Forelimb muscle (tissue), 1 donor: ENCODE measurements around the gene C1orf35. TPM values are rescaled to one million over a fixed set of nuclear protein-coding genes. Genes with fewer than 3 reads are reported as not detected.

ENCODE experiments used
- DNase-seq: peaks from one replicate; pipeline ENCODE4 v3.0.0-alpha.2; 2013; ENCODE audit warnings: low read depth
- polyA plus RNA-seq: library from polyadenylated mRNA; unstranded; fragments of 120-200 nt; gene quantifications from one replicate; pipeline ENCODE4 v1.2.1, GENCODE V29; 2013; ENCODE audit not compliant: insufficient read length

C1orf35 gene
- polyA plus RNA-seq, 1 donor, result 11.8 TPM

- DNase-seq, result no peak
These were observed 8.0 kb downstream of the C1orf35 start for GRCh38 chr1:228095161-228095560.

- no peak for DNase-seq
These were observed 8.6 kb downstream of the C1orf35 start for GRCh38 chr1:228094432-228095016.

DNA sequence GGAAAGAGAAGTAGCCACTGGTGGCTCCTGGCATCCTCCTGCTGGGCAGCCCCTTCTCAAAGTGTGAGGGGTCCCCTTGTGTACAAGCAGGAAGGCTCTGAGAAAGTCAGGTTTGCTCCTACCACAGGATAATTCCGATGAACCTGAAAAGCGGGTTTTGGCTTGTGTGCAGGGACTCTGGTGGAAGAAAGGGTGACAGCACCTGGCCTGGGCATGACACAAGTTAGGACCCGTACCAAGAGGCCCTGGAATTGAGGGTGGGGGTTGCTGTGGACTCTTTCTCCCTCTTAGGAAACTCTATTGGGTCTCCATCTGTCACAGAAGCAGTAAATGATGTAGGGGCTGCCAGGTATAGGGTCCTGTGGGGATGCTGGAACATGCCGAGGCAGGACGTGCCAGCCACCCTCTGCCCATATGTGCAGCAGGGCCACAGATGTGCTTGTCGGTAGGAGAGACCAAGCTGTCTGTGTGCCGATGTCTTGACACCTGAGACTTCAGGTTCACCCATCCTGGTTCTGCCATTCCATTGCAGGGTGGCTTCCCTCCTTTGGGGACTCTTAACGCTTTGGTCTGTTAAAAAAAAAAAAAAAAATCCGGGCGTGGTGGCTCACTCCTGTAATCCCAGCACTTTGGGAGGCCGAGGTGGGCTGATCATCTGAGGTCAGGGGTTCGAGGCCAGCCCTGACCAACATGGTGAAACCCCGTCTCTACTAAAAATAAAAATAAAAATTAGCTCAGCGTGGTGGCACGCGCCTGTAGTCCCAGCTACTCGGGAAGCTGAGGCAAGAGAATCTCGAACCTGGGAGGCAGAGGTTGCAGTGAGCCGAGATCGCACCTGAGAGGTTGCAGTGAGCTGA is 9.8 kb downstream of the C1orf35 start:
- DNase-seq, result no peak

- DNase-seq, result no peak
These were observed 10.6 kb downstream of the C1orf35 start for GRCh38 chr1:228092342-228093049.

DNA sequence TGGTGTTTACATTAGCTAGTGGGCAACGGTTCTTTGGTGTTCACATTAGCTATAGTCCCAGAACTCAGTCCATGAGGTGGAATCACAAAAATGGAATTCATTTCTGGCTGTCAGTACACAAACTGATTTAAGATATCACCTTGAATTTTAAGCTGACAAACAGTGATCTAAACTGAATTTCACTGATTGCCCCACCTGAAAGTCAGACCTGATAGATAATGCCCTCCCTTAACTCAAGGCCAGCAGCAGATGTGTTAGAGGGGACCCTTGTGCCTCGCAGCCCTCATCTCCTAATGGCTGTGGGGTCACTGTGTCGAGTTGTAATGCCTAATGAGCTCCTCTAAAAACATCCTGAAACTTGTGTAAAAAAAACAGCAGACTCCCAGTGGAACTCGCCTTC is 12.0 kb downstream of the C1orf35 start:
- DNase-seq, result no peak

- no peak for DNase-seq
These were observed 12.5 kb downstream of the C1orf35 start for GRCh38 chr1:228090613-228091081.

DNA sequence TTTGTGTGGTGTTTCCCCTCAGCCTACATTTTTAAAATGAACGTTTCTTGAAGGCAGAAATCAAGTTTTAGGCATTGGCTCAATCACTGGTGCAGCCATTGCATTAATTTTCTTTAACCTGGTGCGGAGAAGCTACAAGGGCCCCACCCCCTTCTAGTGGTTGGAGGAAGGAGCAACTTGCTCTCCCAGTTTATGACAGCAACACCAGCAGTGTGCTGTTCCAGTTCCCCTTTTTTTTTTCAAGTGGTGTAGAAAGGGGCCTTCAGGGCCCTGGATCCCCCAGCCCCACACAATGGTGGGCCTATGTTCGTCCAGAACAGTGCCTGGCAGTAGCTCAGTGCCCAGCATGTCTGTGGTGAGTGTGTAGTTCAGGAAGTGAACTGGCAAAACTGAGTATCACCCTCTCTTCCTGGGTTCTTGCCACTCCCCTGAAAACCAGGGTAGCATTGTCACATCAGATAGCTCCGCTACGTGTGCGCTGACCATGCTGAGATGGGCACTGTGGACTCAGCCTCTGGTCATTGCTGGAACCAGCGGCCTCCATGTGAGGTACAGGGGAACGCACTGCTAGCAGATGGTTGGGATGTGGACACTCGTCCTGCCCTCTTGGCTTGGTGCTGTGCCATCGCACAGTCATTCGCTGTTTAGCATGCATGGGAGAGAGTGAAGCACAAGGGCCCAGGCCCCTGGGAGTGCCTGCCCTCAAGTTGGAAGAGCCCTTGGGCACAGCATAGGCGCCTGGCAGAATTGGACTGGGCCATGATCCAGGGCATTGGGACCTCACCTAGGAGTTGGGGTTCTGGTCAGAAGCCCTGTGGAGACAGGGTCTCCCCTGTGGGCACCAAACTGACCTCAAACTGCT is 13.4 kb downstream of the C1orf35 start:
- DNase-seq, result no peak

DNA sequence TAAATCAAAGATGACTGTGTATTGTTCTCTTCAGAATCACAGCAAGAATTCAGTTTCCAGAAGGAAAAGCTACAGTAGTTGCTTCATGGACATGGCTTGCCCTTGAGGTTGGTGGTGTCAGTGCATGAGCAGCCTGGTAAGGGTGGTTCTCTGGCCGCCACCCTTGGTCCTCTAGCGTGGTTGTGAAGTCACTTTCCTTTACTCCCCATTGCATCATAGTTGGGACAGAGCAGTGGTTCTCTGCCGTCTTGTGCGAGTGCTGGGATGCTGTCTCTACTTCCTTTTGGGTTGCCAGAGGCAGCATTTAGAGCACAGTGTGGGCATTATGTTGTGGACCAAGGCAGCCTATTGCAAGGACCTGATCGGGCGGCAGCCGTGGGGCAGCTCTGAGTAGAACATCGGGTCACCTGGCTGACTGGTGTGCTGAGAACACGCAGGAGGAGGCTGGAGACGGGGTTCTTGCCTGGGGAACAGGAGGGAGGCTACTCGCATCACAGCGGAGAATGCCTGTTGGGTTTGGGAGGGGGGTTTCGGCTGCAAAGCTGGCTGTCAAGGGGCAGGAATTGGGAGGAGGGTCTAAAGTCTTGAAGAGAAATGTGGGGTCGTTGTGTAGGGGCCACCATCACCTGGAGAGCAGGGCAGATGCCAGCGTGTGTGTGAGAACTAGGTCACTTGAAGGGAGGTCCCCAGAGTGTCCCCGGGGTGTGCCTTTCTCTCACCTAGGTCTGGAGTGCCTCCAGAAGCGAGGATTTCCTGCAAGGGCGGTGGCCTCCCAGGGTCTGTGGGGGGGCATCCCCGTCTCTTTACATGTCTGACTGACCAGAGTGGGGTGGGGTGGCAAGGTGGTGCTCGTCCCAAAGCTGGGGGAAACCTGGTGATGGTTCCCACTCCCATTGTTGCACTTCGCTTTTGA is 14.3 kb downstream of the C1orf35 start:
- DNase-seq, result no peak

DNA sequence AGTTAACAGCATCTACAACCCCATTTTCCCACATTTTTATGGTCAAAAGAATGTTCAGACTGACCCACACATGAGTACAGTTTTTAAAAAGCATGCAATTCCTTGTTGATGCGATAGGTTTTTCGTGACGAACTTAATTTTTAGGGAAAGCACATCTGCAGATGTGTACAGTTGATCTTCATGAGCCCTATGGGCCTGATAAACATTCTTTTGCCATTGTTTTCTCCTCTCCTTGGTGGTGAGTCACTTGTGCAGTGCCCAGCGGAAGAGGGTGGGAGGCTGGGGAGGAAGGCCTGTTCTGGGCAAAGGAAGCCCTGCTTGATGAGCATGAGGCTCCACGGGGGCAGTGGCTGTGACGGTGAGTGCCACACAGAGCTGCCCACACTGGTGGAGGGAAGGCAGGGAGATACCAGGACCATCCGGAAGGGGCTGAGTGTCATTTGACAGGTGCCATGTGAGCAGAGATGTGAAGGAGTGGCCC is 15.3 kb downstream of the C1orf35 start:
- no peak for DNase-seq

GRCh38 chr1:228085287-228085951 is 17.7 kb downstream of the C1orf35 start:
- no peak for DNase-seq

- DNase-seq, result no peak
These were observed 18.3 kb downstream of the C1orf35 start for GRCh38 chr1:228084797-228085196.

- no peak for DNase-seq
These were observed 18.8 kb downstream of the C1orf35 start for GRCh38 chr1:228084325-228084724.

DNA sequence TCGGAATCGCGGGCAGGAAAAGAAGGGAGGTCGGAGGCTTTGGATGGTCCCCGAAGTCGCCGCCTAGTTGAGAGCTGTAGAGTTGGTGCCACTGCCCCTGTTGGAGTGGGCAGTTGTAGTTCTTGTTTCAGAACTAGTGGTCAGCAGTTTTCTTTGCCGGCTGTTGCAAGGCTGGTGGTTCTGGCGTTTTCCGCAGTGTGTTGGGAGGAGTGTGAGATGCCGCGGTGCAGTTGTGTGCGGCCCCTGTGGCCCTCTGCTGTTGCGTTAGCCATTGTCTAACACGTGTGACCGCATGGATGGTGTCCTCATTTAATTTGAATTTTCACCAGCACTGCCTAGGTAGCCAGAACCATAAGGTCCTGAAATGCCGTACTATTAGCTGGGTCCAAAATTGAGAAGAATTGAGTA is 19.2 kb downstream of the C1orf35 start:
- no peak for DNase-seq

GRCh38 chr1:228082918-228083870 is 19.9 kb downstream of the C1orf35 start:
- DNase-seq, result no peak

- DNase-seq, result peak; percentile 90
These were observed 20.8 kb downstream of the C1orf35 start, which contains the start of gene ARF1 for GRCh38 chr1:228082214-228082917. Gene ARF1, plus strand, starts transcription at chr1:228082708. Its CDS starts 14,407 bp downstream, at chr1:228097115.

DNA sequence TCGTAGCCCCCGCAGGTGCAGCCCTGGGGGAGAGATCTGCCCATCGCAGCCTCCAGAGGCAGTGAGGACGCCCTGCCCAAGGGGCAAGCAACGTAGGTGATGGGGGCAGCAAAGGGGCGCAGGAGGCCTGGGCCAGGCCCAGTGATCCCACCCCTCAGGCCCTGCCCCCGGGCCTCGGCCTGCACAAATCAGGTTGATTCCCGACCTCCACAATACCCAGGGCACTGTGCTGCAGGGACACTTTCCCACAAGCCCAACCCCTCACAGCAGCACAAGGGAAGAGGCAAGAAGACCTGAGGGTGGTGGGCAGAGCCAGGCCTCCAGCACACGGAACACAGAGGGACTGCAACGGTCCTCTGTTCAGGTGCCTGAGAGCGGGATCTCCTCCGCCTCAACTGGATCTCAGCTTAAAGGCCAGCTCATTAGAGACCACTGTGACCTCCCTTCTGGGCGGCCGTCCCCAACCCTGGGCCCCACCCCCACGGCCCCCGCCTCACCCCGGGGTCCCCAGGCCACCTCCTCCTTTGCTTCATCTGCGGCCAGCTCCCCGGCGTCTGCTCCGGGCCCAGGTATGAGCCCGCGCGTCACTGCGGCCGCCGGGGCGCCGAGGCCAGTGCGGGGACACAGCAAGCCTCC is 21.4 kb downstream of the C1orf35 start:
- DNase-seq, result no peak

DNA sequence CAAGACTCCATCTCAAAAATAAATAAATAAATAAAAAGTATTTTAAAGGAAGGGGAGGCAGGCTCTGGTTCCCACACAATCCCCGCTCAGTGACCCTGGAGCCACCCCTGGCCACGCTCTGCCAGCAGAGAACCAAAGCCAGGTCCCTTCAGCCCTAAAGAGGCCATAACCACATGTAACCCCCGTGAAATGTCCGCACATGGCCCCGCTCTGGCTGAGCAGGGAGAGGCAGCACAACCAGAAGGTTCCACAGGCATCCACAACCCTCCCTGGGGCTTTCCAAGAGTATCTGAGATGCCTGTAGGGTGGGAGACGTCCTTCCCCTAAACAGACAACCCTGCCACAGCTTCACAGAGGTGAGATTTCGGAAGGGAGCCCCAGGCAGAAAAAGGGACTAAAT is 22.0 kb downstream of the C1orf35 start:
- DNase-seq, result no peak
